Subcutaneous abdominal adipose tissue (tissue), 5 donors: ENCODE measurements around the gene ADAMTS6.
A peak's percentile ranks its signal among the peaks of the same experiment; 100 is the strongest.
"Not testable (repeated sequence)": the region's sequence is repeated elsewhere in the genome, so short reads cannot be mapped to it uniquely, and the experiment has no call there.

ENCODE experiments used
- H3K27ac ChIP-seq: one replicate; pipeline ENCODE4 v1.7.0; 2013; ENCODE audit warnings: low read depth, mild to moderate bottlenecking, inconsistent platforms, low read length, moderate library complexity
- H3K27me3 ChIP-seq, 5 donors: one replicate each; pipeline ENCODE4 v1.7.0; 2013; ENCODE audit warnings: low read length in 5 of 5, inconsistent platforms in 1 of 5; ENCODE audit not compliant: control insufficient read depth in 5 of 5, insufficient read depth in 4 of 5
- H3K36me3 ChIP-seq, 5 donors: one replicate each; pipeline ENCODE4 v1.7.0; 2013; ENCODE audit warnings: low read length in 5 of 5; ENCODE audit not compliant: control insufficient read depth in 5 of 5, insufficient read depth in 5 of 5
- H3K4me1 ChIP-seq, 5 donors: one replicate each; pipeline ENCODE4 v1.7.0; 2013; ENCODE audit warnings: low read length in 5 of 5, mild to moderate bottlenecking in 3 of 5, moderate library complexity in 1 of 5; ENCODE audit not compliant: control insufficient read depth in 5 of 5, insufficient read depth in 5 of 5
- H3K4me3 ChIP-seq, 5 donors: one replicate each; pipeline ENCODE4 v1.7.0; 2013; ENCODE audit warnings: low read length in 5 of 5, low read depth in 1 of 5
- H3K9ac ChIP-seq, 5 donors: one replicate each; pipeline ENCODE4 v1.7.0; 2013; ENCODE audit warnings: low read length in 5 of 5, mild to moderate bottlenecking in 4 of 5, moderate library complexity in 3 of 5
- H3K9me3 ChIP-seq, 5 donors: one replicate each; pipeline ENCODE4 v1.7.0; 2013; ENCODE audit warnings: low read length in 5 of 5; ENCODE audit not compliant: control insufficient read depth in 5 of 5
- donor health status: healthy.
- donor health status: healthy.
- donor health status: healthy.
- donor health status: healthy.
- donor health status: healthy.

The ADAMTS6 gene

GRCh38 chr5:65355301-65355700 is 126.4 kb downstream of the ADAMTS6 start:
- Histone ChIP-seq H3K4me1 (peaks cover 0 to 8% (median 0%) of the 10 kb centered on the region in 5 donors), H3K36me3 (no peaks in the 10 kb centered on the region), H3K27me3 (no peaks in the 10 kb centered on the region), H3K9me3 (no peaks in the 10 kb centered on the region), H3K4me3 (no peak overlapping the region), H3K9ac (no peak overlapping the region), H3K27ac (no peak overlapping the region)

GRCh38 chr5:65341835-65342234 is 139.9 kb downstream of the ADAMTS6 start:
- H3K4me1 ChIP-seq, result no peaks in the 10 kb centered on the region
- peaks cover 0 to 15% (median 11%) of the 10 kb centered on the region in 5 donors for H3K9me3 ChIP-seq
- H3K4me3 ChIP-seq, result no peak overlapping the region
- no peaks in the 10 kb centered on the region for H3K27me3 ChIP-seq
- H3K27ac ChIP-seq, result no peak overlapping the region
- H3K9ac ChIP-seq, result no peak overlapping the region
- no peaks in the 10 kb centered on the region for H3K36me3 ChIP-seq

- Histone ChIP-seq H3K9ac (no peak overlapping the region), H3K9me3 (peaks cover 0 to 15% (median 11%) of the 10 kb centered on the region in 5 donors), H3K27me3 (no peaks in the 10 kb centered on the region), H3K27ac (no peak overlapping the region), H3K4me3 (no peak overlapping the region), H3K36me3 (no peaks in the 10 kb centered on the region), H3K4me1 (no peaks in the 10 kb centered on the region)
These were observed 143.0 kb downstream of the ADAMTS6 start for GRCh38 chr5:65338606-65339151.

- H3K36me3 ChIP-seq, result no peaks in the 10 kb centered on the region
- H3K4me3 ChIP-seq, result no peak overlapping the region
- H3K4me1 ChIP-seq, result peaks cover 0 to 6% (median 0%) of the 10 kb centered on the region in 5 donors
- no peaks in the 10 kb centered on the region for H3K27me3 ChIP-seq
- no peak overlapping the region for H3K9ac ChIP-seq
- no peak overlapping the region for H3K27ac ChIP-seq
- H3K9me3 ChIP-seq, result peaks cover 0 to 4% (median 0%) of the 10 kb centered on the region in 5 donors
These were observed 147.6 kb downstream of the ADAMTS6 start for GRCh38 chr5:65334077-65334476.

- Histone ChIP-seq H3K4me3 (no peak overlapping the region), H3K9ac (no peak overlapping the region), H3K9me3 (no peaks in the 10 kb centered on the region), H3K27ac (no peak overlapping the region), H3K36me3 (no peaks in the 10 kb centered on the region), H3K27me3 (no peaks in the 10 kb centered on the region), H3K4me1 (peaks cover 0 to 7% (median 0%) of the 10 kb centered on the region in 5 donors)
These were observed 149.1 kb downstream of the ADAMTS6 start for GRCh38 chr5:65332591-65332990.

GRCh38 chr5:65329266-65329665 is 152.5 kb downstream of the ADAMTS6 start:
- Histone ChIP-seq H3K4me3 (no peak overlapping the region), H3K9me3 (no peaks in the 10 kb centered on the region)

GRCh38 chr5:65327582-65327981 is 154.1 kb downstream of the ADAMTS6 start:
- Histone ChIP-seq H3K36me3 (no peaks in the 10 kb centered on the region), H3K9me3 (no peaks in the 10 kb centered on the region), H3K27me3 (no peaks in the 10 kb centered on the region), H3K4me3 (no peak overlapping the region), H3K4me1 (peaks cover 0 to 7% (median 0%) of the 10 kb centered on the region in 5 donors), H3K9ac (no peak overlapping the region), H3K27ac (no peak overlapping the region)

More at GRCh38 chr5:65329266-65329665, 152.5 kb downstream of the ADAMTS6 start:
- Histone ChIP-seq H3K9ac (peak overlapping the region in 1 of 5 donors; percentile 8), H3K36me3 (no peaks in the 10 kb centered on the region), H3K4me1 (peaks cover 0 to 7% (median 0%) of the 10 kb centered on the region in 5 donors), H3K27ac (no peak overlapping the region), H3K27me3 (no peaks in the 10 kb centered on the region)

- Histone ChIP-seq H3K27me3 (no peaks in the 10 kb centered on the region), H3K4me1 (peaks cover 0 to 7% (median 0%) of the 10 kb centered on the region in 5 donors), H3K27ac (no peak overlapping the region), H3K4me3 (no peak overlapping the region), H3K9me3 (no peaks in the 10 kb centered on the region), H3K9ac (no peak overlapping the region), H3K36me3 (no peaks in the 10 kb centered on the region)
These were observed 154.8 kb downstream of the ADAMTS6 start for GRCh38 chr5:65326922-65327321.

GRCh38 chr5:65324226-65324625 is 157.5 kb downstream of the ADAMTS6 start:
- peaks cover 0 to 6% (median 0%) of the 10 kb centered on the region in 5 donors for H3K9me3 ChIP-seq
- H3K9ac ChIP-seq, result no peak overlapping the region
- no peaks in the 10 kb centered on the region for H3K27me3 ChIP-seq
- H3K4me3 ChIP-seq, result no peak overlapping the region
- no peaks in the 10 kb centered on the region for H3K36me3 ChIP-seq
- peaks cover 0 to 2% (median 0%) of the 10 kb centered on the region in 5 donors for H3K4me1 ChIP-seq
- H3K27ac ChIP-seq, result no peak overlapping the region

- H3K36me3 ChIP-seq, H3K27me3 ChIP-seq, H3K27ac ChIP-seq, H3K4me1 ChIP-seq, H3K9me3 ChIP-seq, H3K4me3 ChIP-seq, H3K9ac ChIP-seq: not testable (repeated sequence)
These were observed 161.0 kb downstream of the ADAMTS6 start for GRCh38 chr5:65320704-65321103.
